Measurements from ENCODE around the gene MFGE8.
A peak's percentile ranks its signal among the peaks of the same experiment; 100 is the strongest.

Gene MFGE8

DNA sequence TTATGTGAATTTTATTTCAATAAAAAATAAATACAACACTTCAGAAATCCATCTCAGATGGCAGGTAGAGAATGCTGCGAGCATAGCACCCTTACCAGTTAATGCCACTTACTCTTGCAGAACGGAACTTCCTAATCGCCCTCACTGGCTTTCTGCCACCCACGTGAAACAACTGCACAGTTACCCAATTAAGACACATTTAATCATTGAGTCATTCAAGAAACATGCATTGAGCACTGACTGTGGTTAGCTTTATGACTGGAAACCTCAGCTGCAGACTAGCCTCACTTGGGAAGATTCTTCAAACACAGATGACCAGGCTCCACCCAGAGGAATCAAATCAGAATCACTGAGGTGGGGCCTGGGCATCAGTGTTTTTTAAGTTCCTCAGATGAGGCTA lies 5.6 kb upstream of the MFGE8 start:
- peak; percentile 98 for DNase-seq

- DNase-seq, result no peak
Measured at GRCh38 chr15:88917760-88918159, 4.6 kb upstream of the MFGE8 start.

GRCh38 chr15:88915354-88915753 lies 2.2 kb upstream of the MFGE8 start:
- no peak for DNase-seq

GRCh38 chr15:88913850-88914169 lies 631 bp upstream of the MFGE8 start:
- no peak for DNase-seq

- peak; percentile 14 for DNase-seq
Measured at GRCh38 chr15:88912500-88912921, 668 bp downstream of the MFGE8 start.

DNA sequence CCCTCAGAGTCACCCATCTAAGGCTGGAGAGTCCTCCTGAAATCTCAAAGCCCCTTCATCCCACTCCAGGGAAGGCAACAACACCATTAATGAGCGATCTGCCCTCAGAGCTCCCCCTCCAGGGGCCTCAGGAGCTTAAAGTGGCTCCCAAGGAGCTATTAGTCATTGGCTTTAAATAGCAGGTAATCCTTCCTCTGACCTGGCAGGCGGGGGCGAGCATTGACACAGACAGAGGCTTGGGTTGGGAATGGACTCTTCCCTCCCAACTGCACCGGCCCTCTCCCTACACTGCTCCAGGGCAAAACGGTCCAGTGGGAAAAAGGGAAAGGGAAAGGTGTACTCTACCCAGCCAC lies 1.4 kb downstream of the MFGE8 start:
- no peak for DNase-seq

- no peak for DNase-seq
Measured at GRCh38 chr15:88909956-88910831, 3.0 kb downstream of the MFGE8 start.

GRCh38 chr15:88908697-88909621 lies 4.2 kb downstream of the MFGE8 start:
- DNase-seq, result no peak

DNA sequence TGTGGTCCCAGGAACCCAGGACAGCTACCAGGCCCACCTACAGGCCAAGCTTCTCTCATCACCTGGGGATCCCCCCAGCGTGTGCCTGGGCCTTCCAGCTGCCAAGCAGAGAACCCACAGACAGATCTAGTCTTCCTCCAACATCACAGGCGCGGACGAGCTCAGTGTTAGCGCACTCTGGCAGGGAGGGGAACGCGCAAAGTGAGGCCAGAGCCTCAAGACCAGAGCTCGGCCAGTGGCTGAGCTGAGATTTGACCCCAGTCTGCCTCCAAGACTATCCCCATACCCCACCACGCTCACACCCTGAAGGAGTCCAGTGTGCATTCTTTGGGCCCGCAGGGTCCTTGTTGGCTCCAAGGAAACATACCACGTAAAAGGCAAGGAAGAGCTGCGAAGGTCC lies 5.1 kb downstream of the MFGE8 start:
- no peak for DNase-seq

GRCh38 chr15:88907111-88907510 lies 6.1 kb downstream of the MFGE8 start:
- DNase-seq, result no peak

DNA sequence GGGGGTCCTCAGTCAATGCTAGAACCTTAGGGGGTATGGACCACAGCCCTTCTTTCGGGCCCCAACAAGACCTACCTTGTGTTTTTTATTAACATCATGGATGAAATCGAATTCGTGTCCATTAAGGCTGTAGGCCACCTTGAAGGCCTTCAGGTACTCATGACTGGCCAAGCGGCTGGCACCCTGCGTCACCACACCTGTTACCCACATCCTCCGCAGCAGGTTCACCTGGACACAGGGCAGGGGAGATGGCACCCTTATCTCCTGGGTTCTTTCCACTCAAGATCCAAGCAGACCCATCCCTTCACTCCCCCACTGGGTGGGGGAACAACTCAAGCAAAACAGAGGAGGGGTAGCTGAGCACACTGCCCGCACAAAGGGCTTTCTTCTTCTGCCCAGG lies 6.6 kb downstream of the MFGE8 start:
- no peak for DNase-seq

GRCh38 chr15:88906130-88906529 lies 7.0 kb downstream of the MFGE8 start:
- DNase-seq, result no peak

GRCh38 chr15:88905576-88905975 lies 7.6 kb downstream of the MFGE8 start:
- no peak for DNase-seq

DNA sequence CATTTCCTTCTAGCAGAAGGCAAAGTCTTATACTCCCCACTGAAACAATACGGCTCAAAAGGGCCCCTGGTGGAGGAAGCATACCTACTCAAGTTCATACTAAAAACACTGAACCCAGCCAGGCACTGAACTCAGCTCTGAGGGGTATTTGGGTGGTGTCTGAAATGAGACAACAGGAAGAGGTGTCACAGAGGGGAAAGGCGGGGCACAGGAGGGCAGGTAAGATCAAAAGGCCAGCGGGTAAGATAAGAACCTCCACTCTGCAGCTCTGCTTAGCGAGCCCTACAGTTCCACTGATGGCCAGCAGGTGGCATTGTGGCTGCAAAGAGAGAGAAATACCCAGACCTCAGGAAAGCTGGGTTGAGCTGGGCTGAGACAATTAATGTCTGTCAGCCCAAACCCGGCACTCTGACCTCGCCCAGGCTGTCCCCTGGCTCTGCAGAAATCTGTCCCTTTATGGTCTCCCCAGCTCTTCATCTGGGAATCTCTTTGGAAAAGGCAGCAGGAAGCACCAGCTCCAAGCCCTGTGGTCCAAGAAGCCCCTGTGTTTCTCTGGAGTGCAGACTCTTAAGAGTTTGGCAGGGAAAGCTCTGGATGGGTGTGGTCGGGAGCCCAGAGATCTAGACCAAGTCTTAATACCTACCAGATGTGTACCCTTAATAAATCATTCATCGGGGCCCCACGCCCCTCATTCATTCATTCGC lies 8.4 kb downstream of the MFGE8 start:
- peak; percentile 73 for DNase-seq

GRCh38 chr15:88904257-88904623 lies 8.9 kb downstream of the MFGE8 start:
- no peak for DNase-seq

GRCh38 chr15:88902846-88903245 lies 10.3 kb downstream of the MFGE8 start:
- no peak for DNase-seq

DNA sequence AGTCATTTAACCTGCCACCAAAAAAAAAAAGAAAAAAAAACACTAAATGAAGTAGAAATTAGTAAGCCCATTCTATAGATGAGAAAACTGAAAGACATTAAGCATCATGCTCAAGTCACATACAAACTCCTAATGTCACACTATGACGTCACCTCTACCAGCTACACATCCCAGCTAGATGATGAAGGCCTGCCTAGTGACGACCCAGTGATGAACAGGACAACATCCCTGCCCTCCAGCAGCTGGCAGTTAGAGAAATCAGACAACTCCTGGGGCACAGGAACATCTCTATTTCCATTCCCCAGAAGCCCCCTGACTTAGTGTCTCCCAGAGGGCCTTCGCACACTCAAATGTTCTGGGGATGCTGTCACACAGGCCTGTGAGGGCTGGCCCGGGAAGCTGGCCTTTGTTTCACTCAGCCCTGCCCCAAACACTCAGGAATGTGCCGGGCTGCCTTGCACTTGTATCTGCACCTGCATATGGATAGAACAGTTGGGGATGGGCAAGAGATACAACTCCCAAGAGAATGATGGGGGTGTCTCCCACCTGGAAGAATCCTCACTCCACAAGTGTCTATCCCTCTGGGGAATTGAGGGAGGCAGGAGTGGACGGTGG lies 10.9 kb downstream of the MFGE8 start:
- DNase-seq, result no peak

- DNase-seq, result no peak
Measured at GRCh38 chr15:88901508-88902220, 11.5 kb downstream of the MFGE8 start.

DNA sequence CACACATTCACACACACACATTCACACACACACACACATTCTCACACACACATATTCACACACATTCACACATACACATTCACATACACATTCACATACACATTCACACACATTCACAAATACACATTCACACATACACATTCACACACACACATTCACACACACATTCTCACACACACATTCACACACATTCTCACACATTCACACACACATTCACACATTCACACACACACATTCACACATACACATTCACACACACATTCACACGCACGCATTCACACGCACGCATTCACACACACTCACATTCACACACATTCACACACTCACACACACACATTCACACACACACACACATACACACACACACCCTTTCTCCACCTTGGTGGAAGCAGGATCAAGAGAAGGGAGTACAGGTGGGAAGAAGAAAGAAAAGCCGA lies 12.2 kb downstream of the MFGE8 start:
- no peak for DNase-seq

DNA sequence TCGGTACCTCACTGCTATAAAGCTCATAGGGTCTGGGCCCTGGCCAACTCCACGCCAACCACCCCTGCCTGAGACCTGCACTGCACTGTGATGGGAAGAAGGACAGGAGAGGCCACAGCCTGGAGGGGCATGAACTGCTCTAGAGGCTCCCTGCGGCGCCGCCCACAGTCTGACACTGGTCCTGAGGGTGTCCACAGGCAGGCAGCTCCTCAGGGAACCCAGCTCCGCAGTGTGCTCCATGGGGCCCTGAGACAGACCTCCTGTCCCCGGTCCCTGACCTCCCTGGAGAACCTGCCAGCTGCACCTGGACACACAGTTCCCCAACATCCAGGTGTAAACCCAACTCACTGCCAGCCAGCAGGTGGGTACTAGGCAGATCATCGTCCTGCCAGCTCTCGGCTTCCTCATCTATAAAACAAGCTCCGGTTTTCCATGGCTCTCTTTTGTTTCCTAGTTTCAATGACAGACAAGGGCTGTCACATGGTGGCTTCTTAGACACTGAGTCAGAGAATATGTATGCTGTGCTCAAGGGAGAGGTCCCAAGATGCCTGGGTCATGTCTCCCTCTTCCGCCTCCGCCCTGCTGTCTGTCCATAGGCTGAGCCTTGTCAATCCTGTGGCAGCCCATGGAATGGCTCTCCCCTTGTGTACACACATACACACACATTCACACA lies 12.7 kb downstream of the MFGE8 start:
- peak; percentile 65 for DNase-seq

DNA sequence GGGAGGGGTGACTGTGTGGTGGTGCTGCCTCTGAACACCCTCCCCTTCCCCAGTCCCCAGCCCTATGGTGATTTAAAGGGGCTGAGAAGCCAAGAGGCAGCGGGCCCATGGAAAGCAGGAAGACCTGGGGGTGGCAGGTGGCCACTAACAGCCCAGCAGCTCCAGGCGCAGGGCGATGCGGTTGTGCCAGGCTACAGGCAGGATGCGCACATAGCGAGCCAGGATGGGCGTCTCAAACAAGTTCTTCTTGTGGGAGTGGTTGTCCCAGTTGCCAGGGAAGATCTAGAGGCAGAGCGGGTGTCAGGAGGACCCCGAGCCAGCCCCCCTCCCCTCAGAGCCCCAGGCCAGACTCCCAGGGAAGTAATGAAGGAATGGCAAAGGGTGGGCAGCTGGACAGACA lies 13.9 kb downstream of the MFGE8 start:
- no peak for DNase-seq
